NCI-H524 treated with DMSO at 0.1 percent for 48 hours (cell line): ENCODE results near the gene CCDC178.
"Not testable (repeated sequence)": the region's sequence is repeated elsewhere in the genome, so short reads cannot be mapped to it uniquely, and the experiment has no call there.

ENCODE experiments used
- DNase-seq: peaks from one replicate; lab custom pipeline; 2025; lab: John Stamatoyannopoulos, UW

The CCDC178 gene

GRCh38 chr18:33440060-33441043 is at the start of gene CCDC178:
Gene CCDC178 (minus strand): TSS chr18:33440721. CDS start chr18:33412088, 28,633 bp downstream.
- DNase-seq = peak; percentile 12

- DNase-seq = no peak
Observed at GRCh38 chr18:33483908-33484307, 43.4 kb upstream of the CCDC178 start.

GRCh38 chr18:33472509-33472908 is 32.0 kb upstream of the CCDC178 start:
- DNase-seq = no peak

GRCh38 chr18:33470216-33470615 is 29.7 kb upstream of the CCDC178 start:
- DNase-seq = no peak

GRCh38 chr18:33469699-33470098 is 29.2 kb upstream of the CCDC178 start:
- DNase-seq = no peak

- no peak for DNase-seq
Observed at GRCh38 chr18:33467531-33467930, 27.0 kb upstream of the CCDC178 start.

- no peak for DNase-seq
Observed at GRCh38 chr18:33466822-33467221, 26.3 kb upstream of the CCDC178 start.

- no peak for DNase-seq
Observed at GRCh38 chr18:33460681-33461080, 20.2 kb upstream of the CCDC178 start.

GRCh38 chr18:33459612-33460011 is 19.1 kb upstream of the CCDC178 start:
- no peak for DNase-seq

GRCh38 chr18:33446604-33447003 is 6.1 kb upstream of the CCDC178 start:
- DNase-seq = no peak

GRCh38 chr18:33444709-33445108 is 4.2 kb upstream of the CCDC178 start:
- no peak for DNase-seq

GRCh38 chr18:33432857-33433256 is 7.7 kb downstream of the CCDC178 start:
- DNase-seq = no peak

GRCh38 chr18:33427549-33427948 is 13.0 kb downstream of the CCDC178 start:
- DNase-seq = no peak

GRCh38 chr18:33424266-33424946 is 16.1 kb downstream of the CCDC178 start:
- DNase-seq = no peak

GRCh38 chr18:33421225-33421624 is 19.3 kb downstream of the CCDC178 start:
- no peak for DNase-seq

GRCh38 chr18:33404244-33404873 is 36.2 kb downstream of the CCDC178 start:
- no peak for DNase-seq

GRCh38 chr18:33398939-33399338 is 41.6 kb downstream of the CCDC178 start:
- DNase-seq = not testable (repeated sequence)

GRCh38 chr18:33375829-33376228 is 64.7 kb downstream of the CCDC178 start:
- DNase-seq = no peak

- no peak for DNase-seq
Observed at GRCh38 chr18:33372442-33372841, 68.1 kb downstream of the CCDC178 start.

- no peak for DNase-seq
Observed at GRCh38 chr18:33369711-33370449, 70.6 kb downstream of the CCDC178 start.

GRCh38 chr18:33356735-33357134 is 83.8 kb downstream of the CCDC178 start:
- no peak for DNase-seq

GRCh38 chr18:33355756-33356155 is 84.8 kb downstream of the CCDC178 start:
- DNase-seq = no peak
